Lower leg skin (tissue), 4 donors: ENCODE results near the gene KCND2. TPM values are rescaled to one million over a fixed set of nuclear protein-coding genes. Genes with fewer than 3 reads are reported as not detected.

Source experiments
- DNase-seq, 2 donors: peaks; one replicate each; pipeline ENCODE4 v3.0.0-alpha.2; 2019; ENCODE audit warnings: low spot score in 2 of 2
- H3K4me3 ChIP-seq: fragments of 200-600 bp; sonication (generic); 2 replicates; pipeline ENCODE4 v1.5.1; 2017; ENCODE audit warnings: mild to moderate bottlenecking, low read depth; ENCODE audit not compliant: poor library complexity, severe bottlenecking
- POLR2A ChIP-seq, 2 donors: fragments of 450-650 bp; IDR thresholded peaks; one replicate each; pipeline ENCODE4 v1.6.1; 2016 to 2017; ENCODE audit warnings: antibody characterized with exemption in 2 of 2, mild to moderate bottlenecking in 1 of 2, moderate library complexity in 1 of 2
- WGBS, 2 donors: methylation state at CpG; one replicate each; pipeline ENCODE4 v1.1.5; 2018; 5-methylcytosine and 5-hydroxymethylcytosine counted together
- intact Hi-C: fragments of 100-400 bp; cut with DNase I; formaldehyde crosslinking; loops from one replicate; pipeline ENCODE4 v1.15.0; 2023; ENCODE audit warnings: low total_unique reads
- total RNA-seq, 4 donors: library from RNA; depleted of rRNA; stranded (reverse); fragments of >200 nt; gene quantifications; one replicate each; pipeline ENCODE4 v1.1.0, GENCODE V29; 2016
- TF ChIP-seq, protein P1 (sequence below), 3 donors: fragments of 450-650 bp; IDR thresholded peaks; one replicate each; pipeline ENCODE4 v1.5.1; 2016; ENCODE audit warnings: antibody characterized with exemption in 3 of 3, mild to moderate bottlenecking in 3 of 3, moderate library complexity in 2 of 3

The KCND2 gene
- total RNA-seq, 4 donors from 2014 or later, result 0.11 to 0.25 (median 0.15) TPM

DNA sequence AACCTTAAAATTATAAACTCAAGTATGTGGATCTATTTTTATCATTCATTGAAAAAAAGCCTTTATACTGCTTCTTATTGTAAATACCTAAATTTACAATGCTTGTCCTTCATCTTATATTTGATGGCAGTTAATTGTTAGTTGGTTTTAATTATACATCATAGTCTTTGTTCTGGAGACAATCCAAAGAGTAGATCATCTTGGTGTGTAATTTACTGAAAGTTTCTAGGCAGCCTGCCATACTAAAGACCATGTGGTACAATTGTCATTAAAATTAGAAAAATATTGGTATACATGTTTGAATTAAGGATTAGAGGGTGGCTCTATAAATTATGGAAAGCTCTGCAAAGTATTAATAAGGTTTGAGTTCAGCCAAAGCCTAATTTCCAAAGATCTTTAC lies 231.4 kb downstream of the KCND2 start:
- DNase-seq, result no peak
- TF ChIP-seq, protein P1, sequence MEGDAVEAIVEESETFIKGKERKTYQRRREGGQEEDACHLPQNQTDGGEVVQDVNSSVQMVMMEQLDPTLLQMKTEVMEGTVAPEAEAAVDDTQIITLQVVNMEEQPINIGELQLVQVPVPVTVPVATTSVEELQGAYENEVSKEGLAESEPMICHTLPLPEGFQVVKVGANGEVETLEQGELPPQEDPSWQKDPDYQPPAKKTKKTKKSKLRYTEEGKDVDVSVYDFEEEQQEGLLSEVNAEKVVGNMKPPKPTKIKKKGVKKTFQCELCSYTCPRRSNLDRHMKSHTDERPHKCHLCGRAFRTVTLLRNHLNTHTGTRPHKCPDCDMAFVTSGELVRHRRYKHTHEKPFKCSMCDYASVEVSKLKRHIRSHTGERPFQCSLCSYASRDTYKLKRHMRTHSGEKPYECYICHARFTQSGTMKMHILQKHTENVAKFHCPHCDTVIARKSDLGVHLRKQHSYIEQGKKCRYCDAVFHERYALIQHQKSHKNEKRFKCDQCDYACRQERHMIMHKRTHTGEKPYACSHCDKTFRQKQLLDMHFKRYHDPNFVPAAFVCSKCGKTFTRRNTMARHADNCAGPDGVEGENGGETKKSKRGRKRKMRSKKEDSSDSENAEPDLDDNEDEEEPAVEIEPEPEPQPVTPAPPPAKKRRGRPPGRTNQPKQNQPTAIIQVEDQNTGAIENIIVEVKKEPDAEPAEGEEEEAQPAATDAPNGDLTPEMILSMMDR (IDR thresholded peaks at IDR 0.05), result no peak
- no peak for TF ChIP-seq POLR2A (IDR thresholded peaks at IDR 0.05)
- H3K4me3 ChIP-seq, result no peak overlapping the region
- intact Hi-C loops, result loop anchor here (5.0 kb wide), 1 partner anchor 1803 kb away; no protein-coding TSS in a partner anchor

DNA sequence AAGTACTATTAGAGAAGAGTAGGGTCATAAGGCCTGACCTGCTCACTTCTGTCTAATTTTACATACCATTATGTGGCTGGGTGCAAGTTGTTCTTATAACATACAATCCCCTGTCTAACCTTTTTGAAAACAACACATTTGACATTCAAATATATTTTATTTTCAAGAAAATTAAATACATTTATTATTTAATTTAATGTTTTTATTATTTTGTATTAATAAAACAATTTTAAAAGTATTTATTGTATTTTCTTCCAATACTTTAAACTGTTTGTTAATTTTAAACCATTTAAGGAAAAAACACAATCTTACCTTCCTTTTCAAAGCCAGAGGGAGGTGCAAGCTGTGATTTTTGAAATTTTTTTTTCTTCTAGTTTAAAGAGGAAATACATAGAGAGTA lies 232.8 kb downstream of the KCND2 start:
- TF ChIP-seq, protein P1 (IDR thresholded peaks at IDR 0.05), result no peak
- no peak for TF ChIP-seq POLR2A (IDR thresholded peaks at IDR 0.05)
- intact Hi-C loops, result no loop called here
- no peak for DNase-seq
- no peak overlapping the region for H3K4me3 ChIP-seq

GRCh38 chr7:120512701-120513100 lies 239.7 kb downstream of the KCND2 start:
- 72 to 76% methylated on average over 3 of the region's 3 CpGs for WGBS, 2 donors
- TF ChIP-seq, protein P1 (IDR thresholded peaks at IDR 0.05), result no peak
- TF ChIP-seq POLR2A (IDR thresholded peaks at IDR 0.05), result no peak
- intact Hi-C loops, result no loop called here
- H3K4me3 ChIP-seq, result no peak overlapping the region
- no peak for DNase-seq

GRCh38 chr7:120519224-120519623 lies 246.2 kb downstream of the KCND2 start:
- no peak overlapping the region for H3K4me3 ChIP-seq
- intact Hi-C loops, result no loop called here
- DNase-seq, result no peak
- no peak for TF ChIP-seq POLR2A (IDR thresholded peaks at IDR 0.05)
- TF ChIP-seq, protein P1 (IDR thresholded peaks at IDR 0.05), result no peak
- WGBS, 2 donors, result 93 to 94% methylated on average over 3 of the region's 3 CpGs

DNA sequence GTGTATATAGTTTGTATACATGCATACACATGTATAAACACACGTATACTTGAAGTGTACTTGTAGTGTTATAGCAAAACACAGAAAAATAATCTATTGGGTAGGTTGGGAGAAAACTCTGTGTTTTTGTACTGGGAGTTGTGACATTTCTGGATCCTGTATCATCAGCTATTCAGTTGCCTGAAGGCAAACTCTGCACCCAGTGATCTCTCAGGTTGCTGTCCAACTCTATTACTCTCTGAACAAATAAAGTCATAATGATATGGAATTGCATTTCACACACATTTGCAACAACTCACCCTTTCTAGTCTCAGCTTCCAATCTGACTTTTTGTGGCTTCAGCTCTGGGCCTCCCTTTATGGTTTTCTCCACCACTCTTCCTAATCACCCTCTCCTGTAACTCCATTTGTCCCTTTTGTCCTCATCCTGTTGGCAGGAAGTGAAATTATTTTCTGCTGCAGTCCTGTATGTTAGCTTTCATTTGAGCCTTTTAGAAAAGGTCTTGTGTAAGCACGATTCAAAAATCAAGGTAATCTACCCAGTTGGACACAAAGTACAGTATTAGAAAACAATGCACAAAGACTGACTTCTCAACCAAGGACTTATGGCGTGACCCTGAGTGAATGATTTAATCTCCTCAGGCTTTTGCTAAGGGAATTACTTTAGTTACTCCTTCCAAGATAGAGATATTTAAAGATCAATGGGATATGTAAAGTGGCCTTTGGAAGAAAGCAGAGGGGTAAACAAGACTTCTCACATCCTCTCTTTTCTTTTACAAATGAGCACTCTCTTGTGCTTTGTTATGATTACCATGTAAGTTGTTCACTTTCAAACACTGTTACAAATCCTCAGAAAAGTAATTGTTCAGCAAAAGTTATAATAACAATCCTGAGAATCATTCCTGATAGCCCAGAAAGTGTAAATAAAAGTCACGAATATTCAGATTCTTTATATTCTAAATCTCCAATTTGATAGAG lies 249.1 kb downstream of the KCND2 start:
- WGBS, 2 donors, result 59 to 70% methylated on average over 4 of the region's 4 CpGs
- H3K4me3 ChIP-seq, result no peak overlapping the region
- TF ChIP-seq POLR2A (IDR thresholded peaks at IDR 0.05), result no peak
- TF ChIP-seq, protein P1 (IDR thresholded peaks at IDR 0.05), result no peak
- intact Hi-C loops, result no loop called here
- DNase-seq, result no peak
